Muscle layer of duodenum (tissue), 2 donors: ENCODE data around the gene SPANXA2.
"Not testable (repeated sequence)": the region's sequence is repeated elsewhere in the genome, so short reads cannot be mapped to it uniquely, and the experiment has no call there.

ENCODE experiments used
- H3K27ac ChIP-seq: one replicate; pipeline ENCODE4 v1.7.0; 2013; ENCODE audit warnings: mild to moderate bottlenecking, low read length
- H3K27me3 ChIP-seq: one replicate; pipeline ENCODE4 v1.7.0; 2013; ENCODE audit warnings: low read depth, mild to moderate bottlenecking, control low read depth, low read length
- H3K36me3 ChIP-seq, 2 donors: one replicate each; pipeline ENCODE4 v1.7.0; 2013; ENCODE audit warnings: low read length in 2 of 2, control low read depth in 1 of 2, mild to moderate bottlenecking in 1 of 2; ENCODE audit not compliant: insufficient read depth in 2 of 2, control insufficient read depth in 1 of 2
- H3K4me1 ChIP-seq, 2 donors: one replicate each; pipeline ENCODE4 v1.7.0; 2013; ENCODE audit warnings: low read length in 2 of 2, mild to moderate bottlenecking in 2 of 2, control low read depth in 1 of 2, moderate library complexity in 1 of 2; ENCODE audit not compliant: insufficient read depth in 2 of 2, control insufficient read depth in 1 of 2
- H3K4me3 ChIP-seq, 2 donors: one replicate each; pipeline ENCODE4 v1.7.0; 2013; ENCODE audit warnings: low read length in 2 of 2, low read depth in 1 of 2, mild to moderate bottlenecking in 1 of 2
- H3K9me3 ChIP-seq, 2 donors: one replicate each; pipeline ENCODE4 v1.7.0; 2013; ENCODE audit warnings: low read length in 2 of 2, control low read depth in 1 of 2, mild to moderate bottlenecking in 1 of 2; ENCODE audit not compliant: control insufficient read depth in 1 of 2
- donor health status: healthy.

The SPANXA2 gene, protein sequence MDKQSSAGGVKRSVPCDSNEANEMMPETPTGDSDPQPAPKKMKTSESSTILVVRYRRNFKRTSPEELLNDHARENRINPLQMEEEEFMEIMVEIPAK

GRCh38 chrX:141589408-141589807, at the start of gene SPANXA2:
Gene SPANXA2 (plus strand): TSS chrX:141589708. CDS start chrX:141589768, 60 bp downstream.
- not testable (repeated sequence) for H3K27ac ChIP-seq, H3K36me3 ChIP-seq, H3K9me3 ChIP-seq, H3K4me1 ChIP-seq, H3K4me3 ChIP-seq, H3K27me3 ChIP-seq

- H3K36me3 ChIP-seq, H3K27me3 ChIP-seq, H3K27ac ChIP-seq, H3K4me3 ChIP-seq, H3K4me1 ChIP-seq, H3K9me3 ChIP-seq: not testable (repeated sequence)
Measured at GRCh38 chrX:141542551-141542950, 47.0 kb upstream of the SPANXA2 start.

DNA sequence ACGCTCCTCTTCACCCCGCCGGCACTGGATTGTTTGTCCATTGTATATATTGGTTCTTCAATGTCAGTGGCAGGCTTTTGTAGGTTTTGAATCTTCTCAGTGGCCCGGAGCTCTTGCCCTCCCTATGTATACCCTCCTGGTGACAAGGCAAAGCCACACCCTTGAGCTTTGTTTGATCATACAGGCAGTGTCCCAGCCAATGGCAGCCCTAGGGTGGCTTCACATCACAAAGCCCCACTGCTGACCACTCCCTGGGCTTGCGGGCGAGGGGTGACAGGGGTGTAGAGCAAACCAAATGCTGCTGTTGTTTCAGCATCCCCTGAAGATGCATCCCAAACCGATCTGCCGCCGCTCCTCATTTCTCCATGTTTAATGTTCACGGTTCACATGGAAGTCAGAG, 4.9 kb upstream of the SPANXA2 start, which contains the start of gene SPANXA1:
TSS of gene SPANXA1 (minus strand) at position 101 of the 400 bp plus-strand sequence. CDS start at position 41, 60 bp downstream.
- H3K27me3 ChIP-seq, H3K27ac ChIP-seq, H3K36me3 ChIP-seq, H3K9me3 ChIP-seq, H3K4me1 ChIP-seq, H3K4me3 ChIP-seq: not testable (repeated sequence)

DNA sequence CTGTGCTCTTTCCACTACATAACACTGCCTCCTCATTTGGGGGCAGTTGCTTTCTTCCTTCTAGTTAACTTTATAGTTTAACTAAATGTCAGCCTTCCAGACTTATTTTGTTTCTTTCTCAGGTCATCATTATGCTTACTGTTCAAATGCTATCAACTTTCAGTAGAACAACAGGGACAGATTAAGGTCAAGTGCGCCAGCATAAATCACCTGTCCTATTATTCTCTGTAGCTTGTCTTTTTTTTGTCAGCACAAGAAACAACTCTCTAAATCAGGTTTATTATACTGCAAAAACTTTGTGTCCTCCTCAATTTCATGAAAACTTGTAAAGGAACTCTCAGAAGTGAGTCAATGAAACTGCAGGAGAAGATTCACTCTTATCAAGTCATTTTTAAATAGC, 19.6 kb downstream of the SPANXA2 start:
- Histone ChIP-seq H3K27ac (no peak overlapping the region), H3K4me3 (no peak overlapping the region), H3K27me3 (no peaks in the 10 kb centered on the region), H3K4me1 (no peaks in the 10 kb centered on the region), H3K9me3 (no peaks in the 10 kb centered on the region), H3K36me3 (no peaks in the 10 kb centered on the region)

DNA sequence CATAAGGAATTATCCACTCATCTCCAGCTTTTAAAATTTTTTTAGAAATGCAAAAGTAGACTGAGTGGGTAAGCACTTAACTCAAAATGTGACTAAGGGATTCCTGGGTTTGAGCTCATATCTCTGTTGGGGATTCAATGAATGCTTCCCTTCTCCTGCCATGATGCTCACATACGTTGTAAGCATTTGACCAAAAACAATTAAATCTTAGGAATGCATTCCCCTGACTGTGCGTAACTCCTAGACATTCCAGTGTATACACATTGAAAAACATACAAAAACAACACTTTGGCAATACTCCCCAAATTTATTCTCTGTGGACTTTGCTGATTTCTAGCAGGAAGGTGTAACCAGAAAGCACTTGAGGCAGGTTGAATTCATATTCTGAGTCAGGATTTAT, 29.8 kb downstream of the SPANXA2 start:
- H3K4me1 ChIP-seq = no peaks in the 10 kb centered on the region

GRCh38 chrX:141632124-141632523, 42.6 kb downstream of the SPANXA2 start:
- Histone ChIP-seq H3K9me3 (no peaks in the 10 kb centered on the region), H3K27ac (no peak overlapping the region), H3K27me3 (no peaks in the 10 kb centered on the region), H3K4me1 (no peaks in the 10 kb centered on the region), H3K4me3 (no peak overlapping the region), H3K36me3 (no peaks in the 10 kb centered on the region)

More for the DNA sequence above, 29.8 kb downstream of the SPANXA2 start:
- Histone ChIP-seq H3K27me3 (no peaks in the 10 kb centered on the region), H3K4me3 (no peak overlapping the region), H3K9me3 (no peaks in the 10 kb centered on the region), H3K27ac (no peak overlapping the region), H3K36me3 (no peaks in the 10 kb centered on the region)

GRCh38 chrX:141638550-141638949, 49.0 kb downstream of the SPANXA2 start:
- Histone ChIP-seq H3K9me3 (no peaks in the 10 kb centered on the region), H3K27me3 (no peaks in the 10 kb centered on the region), H3K4me3 (no peak overlapping the region), H3K4me1 (no peaks in the 10 kb centered on the region), H3K27ac (no peak overlapping the region), H3K36me3 (no peaks in the 10 kb centered on the region)
